ENCODE data around the gene GJB4. TPM values are rescaled to one million over a fixed set of nuclear protein-coding genes. Genes with fewer than 3 reads are reported as not detected.

Gene GJB4
- total and polyA plus RNA-seq, 7 donors: not detected

- no peak for TF ChIP-seq CTCF (IDR thresholded peaks at IDR 0.05)
- Histone ChIP-seq H3K9me3 (no peaks in the 10 kb centered on the region), H3K4me3 (no peak overlapping the region), H3K27me3 (ENCODE audit: insufficient read depth in 3 of 3, low read length in 2 of 3) (peaks cover 0 to 3% (median 0%) of the 10 kb centered on the region in 3 donors), H3K36me3 (ENCODE audit: insufficient read depth in 1 of 2, low read depth in 1 of 2) (no peaks in the 10 kb centered on the region), H3K27ac (no peak overlapping the region), H3K4me1 (no peaks in the 10 kb centered on the region)
- intact Hi-C loops (cut with DNase I): no loop called here
- no peak for DNase-seq
- 47 to 57% (median 56%) methylated on average over 6 of the region's 6 CpGs for WGBS, 3 donors
- ATAC-seq: no peak
Measured at GRCh38 chr1:34713443-34713842, 46.1 kb upstream of the GJB4 start.

DNA sequence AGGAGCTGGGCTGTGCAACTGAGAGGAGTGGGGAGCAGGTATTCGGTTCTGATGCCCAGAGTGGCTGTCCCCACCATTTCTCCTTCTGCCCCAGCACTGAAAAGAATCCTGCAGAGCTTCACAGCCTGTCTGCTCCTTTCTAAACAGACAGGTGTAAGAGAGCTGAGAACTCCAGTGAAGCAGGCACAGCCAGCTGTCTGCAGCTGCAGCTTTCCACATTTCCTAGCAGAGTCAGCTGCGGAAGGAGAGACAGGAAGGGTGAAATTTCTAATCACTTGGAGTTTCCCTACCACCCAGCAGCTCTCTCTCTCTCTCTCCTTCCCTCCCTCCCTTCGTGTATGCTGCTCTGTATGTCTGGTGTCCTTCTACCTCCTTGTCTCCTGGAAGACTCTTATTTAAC lies 45.2 kb upstream of the GJB4 start:
- 14 to 25% (median 18%) methylated on average over 3 of the region's 3 CpGs for WGBS, 3 donors
- no peaks in the 10 kb centered on the region for H3K4me1 ChIP-seq

DNA sequence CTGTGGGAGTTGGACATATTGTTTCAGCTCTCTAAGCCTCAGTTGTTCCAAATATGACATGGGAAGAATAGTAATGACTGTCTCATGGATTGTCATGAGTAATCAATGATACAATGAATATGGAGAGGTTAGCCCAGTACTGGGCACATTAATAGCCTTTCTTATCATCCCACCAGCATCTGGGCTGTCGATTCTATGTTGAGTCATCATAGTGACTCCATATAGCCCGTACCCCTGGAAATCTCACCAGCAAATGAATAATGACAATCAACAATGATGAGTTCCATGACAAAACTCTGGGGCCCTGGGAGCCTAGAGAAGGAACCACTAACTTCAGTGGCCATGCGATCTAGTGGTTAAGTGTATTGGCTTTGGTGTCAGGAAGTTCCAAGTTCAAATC lies 44.4 kb upstream of the GJB4 start:
- 81 to 86% (median 81%) methylated on average over 3 of the region's 3 CpGs for WGBS, 3 donors
- ATAC-seq: no peak

More for the DNA sequence above, 45.2 kb upstream of the GJB4 start:
- ATAC-seq (no peak), DNase-seq (no peak)
- no peak for TF ChIP-seq CTCF (IDR thresholded peaks at IDR 0.05)
- no peak overlapping the region for H3K27ac ChIP-seq
- H3K9me3 ChIP-seq: no peaks in the 10 kb centered on the region
- intact Hi-C loops (cut with DNase I): no loop called here
- H3K36me3 ChIP-seq (ENCODE audit: insufficient read depth in 1 of 2, low read depth in 1 of 2): no peaks in the 10 kb centered on the region
- H3K4me3 ChIP-seq: no peak overlapping the region
- H3K27me3 ChIP-seq (ENCODE audit: insufficient read depth in 3 of 3, low read length in 2 of 3): peaks cover 0 to 3% (median 0%) of the 10 kb centered on the region in 3 donors

DNA sequence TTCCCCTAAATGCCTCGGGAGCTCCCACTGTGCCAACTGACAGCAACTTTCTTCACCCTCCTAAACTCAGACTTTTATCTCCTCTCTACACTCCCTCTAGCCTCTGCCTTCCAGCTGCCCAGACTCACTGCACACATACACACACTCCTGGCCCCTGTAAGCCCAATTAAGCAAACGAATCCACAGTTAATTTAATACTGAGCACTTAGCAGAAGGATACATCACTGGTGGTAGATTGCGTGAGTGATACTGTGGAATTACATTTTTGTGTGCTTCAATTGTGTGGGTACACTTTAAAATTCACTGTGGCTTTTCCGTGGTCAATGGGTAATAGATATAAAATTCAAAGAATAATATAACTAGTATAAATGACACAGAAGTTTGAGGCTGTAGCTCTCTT lies 38.3 kb upstream of the GJB4 start:
- Histone ChIP-seq H3K27me3 (ENCODE audit: insufficient read depth in 3 of 3, low read length in 2 of 3) (peaks cover 0 to 7% (median 5%) of the 10 kb centered on the region in 3 donors), H3K36me3 (ENCODE audit: insufficient read depth in 1 of 2, low read depth in 1 of 2) (no peaks in the 10 kb centered on the region), H3K4me3 (no peak overlapping the region), H3K4me1 (no peaks in the 10 kb centered on the region), H3K9me3 (no peaks in the 10 kb centered on the region), H3K27ac (no peak overlapping the region)
- 63 to 69% (median 64%) methylated on average over 4 of the region's 4 CpGs for WGBS, 3 donors
- DNase-seq (no peak), ATAC-seq (no peak)
- TF ChIP-seq CTCF (IDR thresholded peaks at IDR 0.05): no peak
- intact Hi-C loops (cut with DNase I): no loop called here

More for the DNA sequence above, 44.4 kb upstream of the GJB4 start:
- no peak for DNase-seq
- intact Hi-C loops (cut with DNase I): no loop called here
- H3K27ac ChIP-seq: no peak overlapping the region
- no peaks in the 10 kb centered on the region for H3K4me1 ChIP-seq
- H3K36me3 ChIP-seq (ENCODE audit: insufficient read depth in 1 of 2, low read depth in 1 of 2): no peaks in the 10 kb centered on the region
- TF ChIP-seq CTCF (IDR thresholded peaks at IDR 0.05): no peak
- H3K27me3 ChIP-seq (ENCODE audit: insufficient read depth in 3 of 3, low read length in 2 of 3): peaks cover 0 to 3% (median 0%) of the 10 kb centered on the region in 3 donors
- H3K9me3 ChIP-seq: no peaks in the 10 kb centered on the region
- no peak overlapping the region for H3K4me3 ChIP-seq

GRCh38 chr1:34721646-34722355 lies 37.7 kb upstream of the GJB4 start:
- Histone ChIP-seq H3K27ac (no peak overlapping the region), H3K4me1 (no peaks in the 10 kb centered on the region), H3K36me3 (ENCODE audit: insufficient read depth in 1 of 2, low read depth in 1 of 2) (no peaks in the 10 kb centered on the region), H3K27me3 (ENCODE audit: insufficient read depth in 3 of 3, low read length in 2 of 3) (peaks cover 0 to 7% (median 5%) of the 10 kb centered on the region in 3 donors), H3K4me3 (no peak overlapping the region), H3K9me3 (no peaks in the 10 kb centered on the region)
- WGBS, 3 donors: 61 to 66% (median 66%) methylated on average over 6 of the region's 6 CpGs
- DNase-seq: no peak
- intact Hi-C loops (cut with DNase I): no loop called here
- TF ChIP-seq CTCF (IDR thresholded peaks at IDR 0.05): no peak
- no peak for ATAC-seq
